ENCODE measurements around the gene TNFRSF8. TPM values are rescaled to one million over a fixed set of nuclear protein-coding genes. Genes with fewer than 3 reads are reported as not detected.

Gene TNFRSF8
- total RNA-seq, 1 experiment from 2014 or later = not detected

DNA sequence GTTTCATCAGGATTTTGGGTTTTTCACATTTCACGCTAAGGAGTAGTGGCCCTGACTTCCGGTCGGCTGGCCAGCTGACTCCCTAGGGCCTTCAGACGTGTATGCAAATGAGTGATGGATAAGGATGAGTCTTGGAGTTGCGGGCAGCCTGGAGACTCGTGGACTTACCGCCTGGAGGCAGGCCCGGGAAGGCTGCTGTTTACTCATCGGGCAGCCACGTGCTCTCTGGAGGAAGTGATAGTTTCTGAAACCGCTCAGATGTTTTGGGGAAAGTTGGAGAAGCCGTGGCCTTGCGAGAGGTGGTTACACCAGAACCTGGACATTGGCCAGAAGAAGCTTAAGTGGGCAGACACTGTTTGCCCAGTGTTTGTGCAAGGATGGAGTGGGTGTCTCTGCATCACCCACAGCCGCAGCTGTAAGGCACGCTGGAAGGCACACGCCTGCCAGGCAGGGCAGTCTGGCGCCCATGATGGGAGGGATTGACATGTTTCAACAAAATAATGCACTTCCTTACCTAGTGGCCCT, 80.6 kb downstream of the TNFRSF8 start:
- Histone ChIP-seq H3K4me1 (ENCODE audit: insufficient read depth, low read length, poor library complexity, severe bottlenecking) (no peaks in the 10 kb centered on the region), H3K4me3 (ENCODE audit: low read depth, low read length, poor library complexity, severe bottlenecking) (no peak overlapping the region), H3K27ac (ENCODE audit: low read depth, low read length, poor library complexity, severe bottlenecking) (no peak overlapping the region), H3K27me3 (replicated peaks; ENCODE audit: insufficient read depth, low read depth, low read length, poor library complexity) (no peaks in the 10 kb centered on the region), H3K36me3 (ENCODE audit: insufficient read depth, low read length, poor library complexity, severe bottlenecking) (no peaks in the 10 kb centered on the region), H3K9me3 (ENCODE audit: low read depth, low read length, poor library complexity, severe bottlenecking) (no peaks in the 10 kb centered on the region)
- ChIA-PET POLR2A (ENCODE audit: low non-redundant PET) (no interaction called here), CTCF (no interaction called here)
- BruUV-seq (replicated peaks) = no TSS peak
- intact Hi-C loops (cut with micrococcal nuclease; ENCODE audit: unreplicated experiment) = no loop called here
- no peak for DNase-seq (ENCODE audit: low spot score)
- TF ChIP-seq CTCF (conservative IDR thresholded peaks at IDR 0.05; ENCODE audit: low read depth, low read length) (no peak), EZH2 (IDR thresholded peaks at IDR 0.05; ENCODE audit: borderline replicate concordance, low read depth, low read length, poor library complexity, severe bottlenecking) (no peak)

- no peaks in the 10 kb centered on the region for H3K27me3 ChIP-seq (replicated peaks; ENCODE audit: insufficient read depth, low read depth, low read length, poor library complexity)
- BruUV-seq (replicated peaks) = no TSS peak
- H3K4me3 ChIP-seq (ENCODE audit: low read depth, low read length, poor library complexity, severe bottlenecking) = no peak overlapping the region
- CTCF ChIA-PET = no interaction called here
- no peaks in the 10 kb centered on the region for H3K9me3 ChIP-seq (ENCODE audit: low read depth, low read length, poor library complexity, severe bottlenecking)
- no peaks in the 10 kb centered on the region for H3K4me1 ChIP-seq (ENCODE audit: insufficient read depth, low read length, poor library complexity, severe bottlenecking)
- POLR2A ChIA-PET (ENCODE audit: low non-redundant PET) = no interaction called here
- TF ChIP-seq EZH2 (IDR thresholded peaks at IDR 0.05; ENCODE audit: borderline replicate concordance, low read depth, low read length, poor library complexity, severe bottlenecking) = no peak
- no peak for TF ChIP-seq CTCF (conservative IDR thresholded peaks at IDR 0.05; ENCODE audit: low read depth, low read length)
- no peak for DNase-seq (ENCODE audit: low spot score)
- H3K27ac ChIP-seq (ENCODE audit: low read depth, low read length, poor library complexity, severe bottlenecking) = no peak overlapping the region
- intact Hi-C loops (cut with micrococcal nuclease; ENCODE audit: unreplicated experiment) = no loop called here
- no peaks in the 10 kb centered on the region for H3K36me3 ChIP-seq (ENCODE audit: insufficient read depth, low read length, poor library complexity, severe bottlenecking)
These were observed 81.1 kb downstream of the TNFRSF8 start for GRCh38 chr1:12144236-12144635.

DNA sequence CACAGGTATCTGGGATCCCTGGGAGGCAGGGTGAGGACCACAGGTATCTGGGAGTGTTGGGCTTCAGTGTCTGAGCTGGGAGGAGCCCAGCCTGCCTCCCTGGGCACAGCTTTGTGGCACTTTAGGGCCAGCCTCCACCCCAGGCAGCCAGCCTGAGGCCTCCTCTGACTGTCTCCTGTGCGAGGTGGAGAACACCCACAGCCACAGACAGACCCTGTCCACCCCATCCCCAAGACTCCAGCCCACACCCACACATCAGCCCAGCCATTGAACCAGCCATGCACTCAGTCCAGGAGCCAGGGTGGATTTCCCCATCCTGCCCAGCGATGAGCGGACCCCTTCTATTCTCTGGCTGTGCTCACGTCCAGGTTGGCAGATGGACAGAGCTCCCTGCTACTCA, 81.9 kb downstream of the TNFRSF8 start:
- ChIA-PET POLR2A (ENCODE audit: low non-redundant PET) (no interaction called here), CTCF (no interaction called here)
- no peak overlapping the region for H3K4me3 ChIP-seq (ENCODE audit: low read depth, low read length, poor library complexity, severe bottlenecking)
- no peak overlapping the region for H3K27ac ChIP-seq (ENCODE audit: low read depth, low read length, poor library complexity, severe bottlenecking)
- no peaks in the 10 kb centered on the region for H3K36me3 ChIP-seq (ENCODE audit: insufficient read depth, low read length, poor library complexity, severe bottlenecking)
- no TSS peak for BruUV-seq (replicated peaks)
- H3K27me3 ChIP-seq (replicated peaks; ENCODE audit: insufficient read depth, low read depth, low read length, poor library complexity) = no peaks in the 10 kb centered on the region
- intact Hi-C loops (cut with micrococcal nuclease; ENCODE audit: unreplicated experiment) = no loop called here
- no peaks in the 10 kb centered on the region for H3K4me1 ChIP-seq (ENCODE audit: insufficient read depth, low read length, poor library complexity, severe bottlenecking)
- no peak for TF ChIP-seq CTCF (conservative IDR thresholded peaks at IDR 0.05; ENCODE audit: low read depth, low read length)
- no peak for TF ChIP-seq EZH2 (IDR thresholded peaks at IDR 0.05; ENCODE audit: borderline replicate concordance, low read depth, low read length, poor library complexity, severe bottlenecking)
- no peak for DNase-seq (ENCODE audit: low spot score)
- no peaks in the 10 kb centered on the region for H3K9me3 ChIP-seq (ENCODE audit: low read depth, low read length, poor library complexity, severe bottlenecking)
